Measurements from ENCODE around the gene LDLRAD1. TPM values are rescaled to one million over a fixed set of nuclear protein-coding genes. Genes with fewer than 3 reads are reported as not detected.

Gene LDLRAD1
- total RNA-seq, 1 experiment from 2014 or later = 0.30 TPM

DNA sequence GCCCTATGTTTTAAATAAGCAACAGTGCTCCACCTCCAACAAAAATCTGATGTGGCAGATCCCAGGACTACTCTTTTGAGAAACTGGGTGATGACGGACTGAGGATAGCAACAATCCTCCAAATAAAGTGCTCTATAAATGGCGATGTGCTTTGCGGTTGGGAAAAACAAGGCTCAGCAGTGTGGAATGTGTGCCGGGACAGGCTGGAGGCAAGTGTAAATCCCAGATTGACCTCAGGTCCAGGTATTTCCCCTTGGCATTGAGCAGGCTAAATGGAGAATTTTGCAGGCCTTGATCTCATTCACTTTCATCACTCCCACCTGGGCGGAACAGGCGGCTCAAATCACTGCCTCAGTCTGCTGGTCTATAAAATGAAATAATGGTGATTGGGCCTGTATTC lies 36.8 kb downstream of the LDLRAD1 start:
- H2AFZ ChIP-seq (ENCODE audit: low read depth, low read length, poor library complexity, severe bottlenecking) = no peak overlapping the region

More for the DNA sequence above, 36.8 kb downstream of the LDLRAD1 start:
- Histone ChIP-seq H4K20me1 (ENCODE audit: insufficient read depth) (no peaks in the 10 kb centered on the region), H3K27me3 (ENCODE audit: insufficient read depth, low read length) (no peaks in the 10 kb centered on the region), H3K9ac (ENCODE audit: low read length) (no peak overlapping the region), H3K36me3 (ENCODE audit: control insufficient read depth in 1 of 2, insufficient read depth in 2 of 2, low read length in 2 of 2) (no peaks in the 10 kb centered on the region), H3K4me1 (ENCODE audit: control insufficient read depth in 1 of 2, insufficient read depth in 2 of 2, low read length in 2 of 2) (peaks cover 7% of the 10 kb centered on the region in 2 experiments; a peak in 3 of 4 replicates), H3K27ac (ENCODE audit: low read depth, low read length) (no peak overlapping the region), H3K4me3 (replicated peaks in 1 of 2; ENCODE audit: low read depth in 1 of 2, low read length in 2 of 2) (no peak overlapping the region), H3K9me2 (ENCODE audit: insufficient read depth) (no peaks in the 10 kb centered on the region), H3K4me2 (ENCODE audit: low read length) (no peak overlapping the region), H3K9me3 (ENCODE audit: control insufficient read depth in 1 of 2, insufficient read depth in 1 of 2, low read depth in 1 of 2, low read length in 2 of 2) (no peaks in the 10 kb centered on the region), H3K79me2 (ENCODE audit: insufficient read depth, low read length) (no peaks in the 10 kb centered on the region)
- DNase-seq (ENCODE audit: low read depth, low spot score) (no peak), ATAC-seq (no peak)
- TF ChIP-seq YY1 (IDR thresholded peaks at IDR 0.05; ENCODE audit: extremely low read depth, insufficient replicate concordance, low read depth, low read length) (no peak), EGR1 (IDR thresholded peaks at IDR 0.05; ENCODE audit: low read depth) (no peak), EZH2phosphoT487 (IDR thresholded peaks at IDR 0.05; ENCODE audit: borderline replicate concordance) (no peak), EZH2 (IDR thresholded peaks at IDR 0.05) (no peak), SRF (IDR thresholded peaks at IDR 0.05; ENCODE audit: low read depth) (no peak), POLR2AphosphoS5 (IDR thresholded peaks at IDR 0.05; ENCODE audit: low read depth, low read length) (no peak), CBX3 (IDR thresholded peaks at IDR 0.05; ENCODE audit: low read depth) (no peak), SIN3A (IDR thresholded peaks at IDR 0.05; ENCODE audit: low read depth) (no peak), RAD21 (IDR thresholded peaks at IDR 0.05; ENCODE audit: low read depth) (no peak), JUND (IDR thresholded peaks at IDR 0.05) (no peak), CEBPB (IDR thresholded peaks at IDR 0.05; ENCODE audit: low read depth) (no peak), TCF7L2 (IDR thresholded peaks at IDR 0.05; ENCODE audit: borderline replicate concordance, extremely low read depth, insufficient read depth, insufficient read length) (no peak), ZFX (IDR thresholded peaks at IDR 0.05) (no peak), POLR2A (IDR thresholded peaks at IDR 0.05; ENCODE audit: borderline replicate concordance, extremely low read depth, insufficient read depth, insufficient read length) (no peak), ELF1 (IDR thresholded peaks at IDR 0.05; ENCODE audit: borderline replicate concordance, low read depth) (no peak)
- TF ChIP-seq, protein P1, sequence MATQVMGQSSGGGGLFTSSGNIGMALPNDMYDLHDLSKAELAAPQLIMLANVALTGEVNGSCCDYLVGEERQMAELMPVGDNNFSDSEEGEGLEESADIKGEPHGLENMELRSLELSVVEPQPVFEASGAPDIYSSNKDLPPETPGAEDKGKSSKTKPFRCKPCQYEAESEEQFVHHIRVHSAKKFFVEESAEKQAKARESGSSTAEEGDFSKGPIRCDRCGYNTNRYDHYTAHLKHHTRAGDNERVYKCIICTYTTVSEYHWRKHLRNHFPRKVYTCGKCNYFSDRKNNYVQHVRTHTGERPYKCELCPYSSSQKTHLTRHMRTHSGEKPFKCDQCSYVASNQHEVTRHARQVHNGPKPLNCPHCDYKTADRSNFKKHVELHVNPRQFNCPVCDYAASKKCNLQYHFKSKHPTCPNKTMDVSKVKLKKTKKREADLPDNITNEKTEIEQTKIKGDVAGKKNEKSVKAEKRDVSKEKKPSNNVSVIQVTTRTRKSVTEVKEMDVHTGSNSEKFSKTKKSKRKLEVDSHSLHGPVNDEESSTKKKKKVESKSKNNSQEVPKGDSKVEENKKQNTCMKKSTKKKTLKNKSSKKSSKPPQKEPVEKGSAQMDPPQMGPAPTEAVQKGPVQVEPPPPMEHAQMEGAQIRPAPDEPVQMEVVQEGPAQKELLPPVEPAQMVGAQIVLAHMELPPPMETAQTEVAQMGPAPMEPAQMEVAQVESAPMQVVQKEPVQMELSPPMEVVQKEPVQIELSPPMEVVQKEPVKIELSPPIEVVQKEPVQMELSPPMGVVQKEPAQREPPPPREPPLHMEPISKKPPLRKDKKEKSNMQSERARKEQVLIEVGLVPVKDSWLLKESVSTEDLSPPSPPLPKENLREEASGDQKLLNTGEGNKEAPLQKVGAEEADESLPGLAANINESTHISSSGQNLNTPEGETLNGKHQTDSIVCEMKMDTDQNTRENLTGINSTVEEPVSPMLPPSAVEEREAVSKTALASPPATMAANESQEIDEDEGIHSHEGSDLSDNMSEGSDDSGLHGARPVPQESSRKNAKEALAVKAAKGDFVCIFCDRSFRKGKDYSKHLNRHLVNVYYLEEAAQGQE (IDR thresholded peaks at IDR 0.05; ENCODE audit: low read depth) = no peak
- TF ChIP-seq, protein P2, sequence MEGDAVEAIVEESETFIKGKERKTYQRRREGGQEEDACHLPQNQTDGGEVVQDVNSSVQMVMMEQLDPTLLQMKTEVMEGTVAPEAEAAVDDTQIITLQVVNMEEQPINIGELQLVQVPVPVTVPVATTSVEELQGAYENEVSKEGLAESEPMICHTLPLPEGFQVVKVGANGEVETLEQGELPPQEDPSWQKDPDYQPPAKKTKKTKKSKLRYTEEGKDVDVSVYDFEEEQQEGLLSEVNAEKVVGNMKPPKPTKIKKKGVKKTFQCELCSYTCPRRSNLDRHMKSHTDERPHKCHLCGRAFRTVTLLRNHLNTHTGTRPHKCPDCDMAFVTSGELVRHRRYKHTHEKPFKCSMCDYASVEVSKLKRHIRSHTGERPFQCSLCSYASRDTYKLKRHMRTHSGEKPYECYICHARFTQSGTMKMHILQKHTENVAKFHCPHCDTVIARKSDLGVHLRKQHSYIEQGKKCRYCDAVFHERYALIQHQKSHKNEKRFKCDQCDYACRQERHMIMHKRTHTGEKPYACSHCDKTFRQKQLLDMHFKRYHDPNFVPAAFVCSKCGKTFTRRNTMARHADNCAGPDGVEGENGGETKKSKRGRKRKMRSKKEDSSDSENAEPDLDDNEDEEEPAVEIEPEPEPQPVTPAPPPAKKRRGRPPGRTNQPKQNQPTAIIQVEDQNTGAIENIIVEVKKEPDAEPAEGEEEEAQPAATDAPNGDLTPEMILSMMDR (IDR thresholded peaks at IDR 0.05 in 2 of 3, conservative IDR thresholded peaks at IDR 0.05 in 1 of 3; ENCODE audit: borderline replicate concordance in 1 of 3, insufficient read depth in 1 of 3, low read depth in 2 of 3, low read length in 2 of 3) = no peak
- TF ChIP-seq, protein P3, sequence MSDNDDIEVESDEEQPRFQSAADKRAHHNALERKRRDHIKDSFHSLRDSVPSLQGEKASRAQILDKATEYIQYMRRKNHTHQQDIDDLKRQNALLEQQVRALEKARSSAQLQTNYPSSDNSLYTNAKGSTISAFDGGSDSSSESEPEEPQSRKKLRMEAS (IDR thresholded peaks at IDR 0.05) = no peak
- TF ChIP-seq, protein P4, sequence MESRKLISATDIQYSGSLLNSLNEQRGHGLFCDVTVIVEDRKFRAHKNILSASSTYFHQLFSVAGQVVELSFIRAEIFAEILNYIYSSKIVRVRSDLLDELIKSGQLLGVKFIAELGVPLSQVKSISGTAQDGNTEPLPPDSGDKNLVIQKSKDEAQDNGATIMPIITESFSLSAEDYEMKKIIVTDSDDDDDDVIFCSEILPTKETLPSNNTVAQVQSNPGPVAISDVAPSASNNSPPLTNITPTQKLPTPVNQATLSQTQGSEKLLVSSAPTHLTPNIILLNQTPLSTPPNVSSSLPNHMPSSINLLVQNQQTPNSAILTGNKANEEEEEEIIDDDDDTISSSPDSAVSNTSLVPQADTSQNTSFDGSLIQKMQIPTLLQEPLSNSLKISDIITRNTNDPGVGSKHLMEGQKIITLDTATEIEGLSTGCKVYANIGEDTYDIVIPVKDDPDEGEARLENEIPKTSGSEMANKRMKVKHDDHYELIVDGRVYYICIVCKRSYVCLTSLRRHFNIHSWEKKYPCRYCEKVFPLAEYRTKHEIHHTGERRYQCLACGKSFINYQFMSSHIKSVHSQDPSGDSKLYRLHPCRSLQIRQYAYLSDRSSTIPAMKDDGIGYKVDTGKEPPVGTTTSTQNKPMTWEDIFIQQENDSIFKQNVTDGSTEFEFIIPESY (IDR thresholded peaks at IDR 0.05; ENCODE audit: extremely low read depth, insufficient replicate concordance, low read length) = no peak
- ChIA-PET POLR2A (no interaction called here), CTCF (no interaction called here), RAD21 (ENCODE audit: low non-redundant PET in 1 of 2, low total read pairs in 2 of 2, uncharacterized antibody in 2 of 2, unreplicated experiment in 2 of 2) (no interaction called here)
- intact Hi-C loops (cut with micrococcal nuclease) = no loop called here
- BruUV-seq (replicated peaks) = no TSS peak

All from HCT116 (cell line).